ENCODE data around the gene RNPEP.
"Not testable (repeated sequence)": the region's sequence is repeated elsewhere in the genome, so short reads cannot be mapped to it uniquely, and the experiment has no call there.

RNPEP gene

GRCh38 chr1:202011994-202012393, 29.5 kb downstream of the RNPEP start:
- DNase-seq = no peak

- DNase-seq = no peak
Observed at GRCh38 chr1:202012544-202013478, 30.4 kb downstream of the RNPEP start.

- no peak for DNase-seq
Observed at GRCh38 chr1:202013603-202014002, 31.2 kb downstream of the RNPEP start.

GRCh38 chr1:202014060-202014459, 31.6 kb downstream of the RNPEP start:
- no peak for DNase-seq

GRCh38 chr1:202014915-202015661, 32.6 kb downstream of the RNPEP start:
- no peak for DNase-seq

GRCh38 chr1:202015662-202015937, 33.2 kb downstream of the RNPEP start:
- DNase-seq = no peak

- no peak for DNase-seq
Observed at GRCh38 chr1:202016022-202016810, 33.8 kb downstream of the RNPEP start.

GRCh38 chr1:202016811-202017748, 34.6 kb downstream of the RNPEP start:
- no peak for DNase-seq

GRCh38 chr1:202017749-202018467, 35.5 kb downstream of the RNPEP start:
- no peak for DNase-seq

GRCh38 chr1:202018468-202019234, 36.2 kb downstream of the RNPEP start:
- peak; percentile 57 for DNase-seq

- DNase-seq = not testable (repeated sequence)
Observed at GRCh38 chr1:202019235-202019558, 36.7 kb downstream of the RNPEP start.

GRCh38 chr1:202023001-202023433, 40.6 kb downstream of the RNPEP start:
- no peak for DNase-seq

- DNase-seq = peak; percentile 49
Observed at GRCh38 chr1:202029171-202029665, 46.8 kb downstream of the RNPEP start.

- no peak for DNase-seq
Observed at GRCh38 chr1:202029727-202030126, 47.3 kb downstream of the RNPEP start.

- DNase-seq = no peak
Observed at GRCh38 chr1:202031796-202032195, 49.3 kb downstream of the RNPEP start.

GRCh38 chr1:202034149-202034682, 51.8 kb downstream of the RNPEP start:
- DNase-seq = no peak

- no peak for DNase-seq
Observed at GRCh38 chr1:202034683-202035462, 52.4 kb downstream of the RNPEP start.

GRCh38 chr1:202036595-202037387, 54.3 kb downstream of the RNPEP start:
- DNase-seq = no peak
